Osteoblast (primary cell): ENCODE results near the gene TMEM17. TPM values are rescaled to one million over a fixed set of nuclear protein-coding genes. Genes with fewer than 3 reads are reported as not detected.

Experiments
- DNase-seq: peaks from one replicate; pipeline ENCODE4 v3.0.0; 2011; ENCODE audit warnings: low spot score, mixed read lengths; ENCODE audit not compliant: insufficient read length; ENCODE audit errors: missing footprints
- H2AFZ ChIP-seq: 2 replicates; pipeline ENCODE4 v1.6.0; 2011; ENCODE audit warnings: mild to moderate bottlenecking, low read length
- H3K27ac ChIP-seq: 2 replicates; pipeline ENCODE4 v1.5.1; 2011; ENCODE audit warnings: mild to moderate bottlenecking, low read depth, low read length, moderate library complexity
- H3K27me3 ChIP-seq: 2 replicates; pipeline ENCODE4 v1.6.0; 2012; ENCODE audit warnings: mild to moderate bottlenecking, control low read depth, inconsistent platforms, low read length, moderate library complexity; ENCODE audit not compliant: insufficient read depth
- H3K36me3 ChIP-seq: 2 replicates; pipeline ENCODE4 v1.5.1; 2011; ENCODE audit warnings: mild to moderate bottlenecking, low read length, control low read depth, moderate library complexity; ENCODE audit not compliant: insufficient read depth
- H3K4me1 ChIP-seq: 2 replicates; pipeline ENCODE4 v1.5.1; 2011; ENCODE audit warnings: mild to moderate bottlenecking, low read length, control low read depth, moderate library complexity; ENCODE audit not compliant: insufficient read depth
- H3K4me2 ChIP-seq: 2 replicates; pipeline ENCODE4 v1.6.0; 2011; ENCODE audit warnings: mild to moderate bottlenecking, low read length; ENCODE audit not compliant: insufficient read depth
- H3K4me3 ChIP-seq: fragments of 200-600 bp; sonication (generic); 3 replicates; pipeline ENCODE4 v1.5.1; 2012; ENCODE audit warnings: mild to moderate bottlenecking, low read length, inconsistent platforms; ENCODE audit not compliant: insufficient read depth
- H3K79me2 ChIP-seq: 2 replicates; pipeline ENCODE4 v1.6.0; 2012; ENCODE audit warnings: mild to moderate bottlenecking, low read length, control low read depth, inconsistent platforms; ENCODE audit not compliant: insufficient read depth
- H3K9me3 ChIP-seq: 2 replicates; pipeline ENCODE4 v1.5.1; 2011; ENCODE audit warnings: low read depth, low read length, control low read depth
- H4K20me1 ChIP-seq: 2 replicates; pipeline ENCODE4 v1.6.0; 2012; ENCODE audit warnings: mild to moderate bottlenecking, low read length, control low read depth; ENCODE audit not compliant: insufficient read depth
- total RNA-seq: library from RNA; depleted of rRNA; stranded (reverse); fragments of >200 nt; gene quantifications from 2 replicates; pipeline ENCODE4 v1.2.3, GENCODE V29; 2012
- TF ChIP-seq, protein P1 (sequence below): IDR thresholded peaks from 2 replicates; pipeline ENCODE4 v1.5.1; 2011; ENCODE audit warnings: mild to moderate bottlenecking, low read depth, low read length, moderate library complexity; ENCODE audit errors: extremely low read depth

The TMEM17 gene
- total RNA-seq, 1 donor, result 3.3 TPM

DNA sequence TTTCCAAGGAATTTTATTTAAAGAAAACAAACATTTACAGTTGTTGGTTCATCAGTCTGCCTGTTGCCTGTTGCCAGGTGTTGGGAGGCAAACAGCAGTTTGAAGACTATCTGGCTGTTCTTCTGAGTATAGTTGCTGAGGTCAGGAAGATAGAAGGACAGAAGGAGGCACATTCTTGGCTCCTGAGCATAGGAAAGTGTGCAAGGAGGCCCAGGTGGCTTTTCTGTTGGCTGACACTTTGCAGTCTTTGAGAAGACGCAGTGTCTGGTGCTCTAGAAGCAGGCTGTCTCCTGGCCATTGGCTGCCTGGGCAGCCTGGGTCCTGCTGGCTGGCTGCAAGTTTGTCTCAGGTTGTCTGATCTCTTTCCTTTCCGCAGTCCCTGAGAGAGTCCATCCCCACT is 36.4 kb downstream of the TMEM17 start:
- no peaks in the 10 kb centered on the region for H3K79me2 ChIP-seq
- H4K20me1 ChIP-seq, result no peaks in the 10 kb centered on the region
- H3K27ac ChIP-seq, result no peak overlapping the region
- H3K9me3 ChIP-seq, result no peaks in the 10 kb centered on the region
- no peaks in the 10 kb centered on the region for H3K36me3 ChIP-seq
- no peaks in the 10 kb centered on the region for H3K27me3 ChIP-seq
- no peak overlapping the region for H2AFZ ChIP-seq
- no peak for DNase-seq
- no peak overlapping the region for H3K4me2 ChIP-seq
- H3K4me1 ChIP-seq, result peaks cover 23% of the 10 kb centered on the region
- H3K4me3 ChIP-seq, result no peak overlapping the region
- TF ChIP-seq, protein P1, sequence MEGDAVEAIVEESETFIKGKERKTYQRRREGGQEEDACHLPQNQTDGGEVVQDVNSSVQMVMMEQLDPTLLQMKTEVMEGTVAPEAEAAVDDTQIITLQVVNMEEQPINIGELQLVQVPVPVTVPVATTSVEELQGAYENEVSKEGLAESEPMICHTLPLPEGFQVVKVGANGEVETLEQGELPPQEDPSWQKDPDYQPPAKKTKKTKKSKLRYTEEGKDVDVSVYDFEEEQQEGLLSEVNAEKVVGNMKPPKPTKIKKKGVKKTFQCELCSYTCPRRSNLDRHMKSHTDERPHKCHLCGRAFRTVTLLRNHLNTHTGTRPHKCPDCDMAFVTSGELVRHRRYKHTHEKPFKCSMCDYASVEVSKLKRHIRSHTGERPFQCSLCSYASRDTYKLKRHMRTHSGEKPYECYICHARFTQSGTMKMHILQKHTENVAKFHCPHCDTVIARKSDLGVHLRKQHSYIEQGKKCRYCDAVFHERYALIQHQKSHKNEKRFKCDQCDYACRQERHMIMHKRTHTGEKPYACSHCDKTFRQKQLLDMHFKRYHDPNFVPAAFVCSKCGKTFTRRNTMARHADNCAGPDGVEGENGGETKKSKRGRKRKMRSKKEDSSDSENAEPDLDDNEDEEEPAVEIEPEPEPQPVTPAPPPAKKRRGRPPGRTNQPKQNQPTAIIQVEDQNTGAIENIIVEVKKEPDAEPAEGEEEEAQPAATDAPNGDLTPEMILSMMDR, result no peak

DNA sequence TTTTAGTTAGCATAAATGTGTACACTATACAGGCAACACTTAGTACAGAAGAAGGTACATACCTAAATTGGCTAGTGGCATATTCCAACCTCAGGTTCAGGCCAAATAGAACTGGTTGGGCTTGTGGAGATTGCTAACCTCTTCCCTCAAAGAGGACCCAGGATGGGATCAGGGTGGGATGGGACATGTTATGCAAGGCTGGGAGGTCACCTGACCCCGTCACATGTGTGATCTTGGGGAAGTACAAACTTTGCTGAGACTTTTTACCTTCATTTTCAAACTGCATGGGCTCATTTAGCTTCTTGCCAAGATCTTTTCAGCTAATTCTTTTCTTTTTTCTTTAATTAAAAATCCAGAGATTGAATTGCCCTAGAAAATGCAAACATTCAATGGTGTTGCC is 36.9 kb downstream of the TMEM17 start:
- Histone ChIP-seq H3K36me3 (no peaks in the 10 kb centered on the region), H3K4me1 (peaks cover 18% of the 10 kb centered on the region), H3K9me3 (no peaks in the 10 kb centered on the region), H3K27ac (no peak overlapping the region), H3K4me3 (no peak overlapping the region), H2AFZ (no peak overlapping the region), H4K20me1 (no peaks in the 10 kb centered on the region), H3K27me3 (no peaks in the 10 kb centered on the region), H3K4me2 (no peak overlapping the region), H3K79me2 (no peaks in the 10 kb centered on the region)
- no peak for DNase-seq
- TF ChIP-seq, protein P1, result no peak

DNA sequence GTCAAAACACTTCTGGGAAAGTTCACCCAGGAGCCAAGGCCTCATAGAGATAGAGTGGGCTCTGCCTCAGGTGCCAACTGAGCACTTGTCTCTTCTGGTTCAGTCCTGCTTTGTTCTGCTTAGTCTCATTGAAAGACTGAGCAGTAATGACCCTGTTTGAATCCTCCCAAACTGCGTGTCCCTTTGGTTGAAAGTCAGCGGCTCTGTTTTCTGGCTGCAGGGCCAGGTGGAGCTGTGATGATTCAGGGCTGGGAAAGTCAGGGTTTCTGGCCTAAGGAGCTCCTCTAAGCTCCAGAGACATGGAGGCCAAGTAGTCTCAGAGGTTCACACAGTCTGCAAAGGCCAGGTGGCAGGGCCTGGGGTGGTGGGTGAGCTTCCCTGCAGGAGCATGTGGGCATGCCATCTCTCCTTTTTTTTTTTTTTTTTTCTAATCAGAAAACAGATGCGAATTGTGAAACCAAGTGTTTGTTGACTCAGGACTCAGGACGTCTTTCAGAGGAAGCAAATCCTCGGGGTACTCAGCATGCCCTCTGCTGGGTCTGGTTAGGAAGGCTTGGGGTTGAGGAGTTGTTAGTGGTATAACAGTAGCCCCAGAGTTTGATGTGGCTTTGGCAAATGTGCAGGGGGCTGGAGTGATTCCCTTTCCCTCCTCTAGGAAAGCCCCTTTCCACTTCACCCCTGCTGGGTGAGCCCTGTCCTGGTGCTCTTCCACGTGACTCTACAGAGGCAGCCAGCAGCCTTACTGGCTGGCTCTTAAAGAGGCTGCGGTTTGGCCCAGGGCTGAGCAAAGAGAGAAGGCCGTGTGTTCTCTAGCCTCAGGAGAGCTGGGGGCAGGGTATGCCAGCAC is 38.3 kb downstream of the TMEM17 start:
- Histone ChIP-seq H3K79me2 (no peaks in the 10 kb centered on the region), H3K27ac (no peak overlapping the region)
- TF ChIP-seq, protein P1, result peak; percentile 16

DNA sequence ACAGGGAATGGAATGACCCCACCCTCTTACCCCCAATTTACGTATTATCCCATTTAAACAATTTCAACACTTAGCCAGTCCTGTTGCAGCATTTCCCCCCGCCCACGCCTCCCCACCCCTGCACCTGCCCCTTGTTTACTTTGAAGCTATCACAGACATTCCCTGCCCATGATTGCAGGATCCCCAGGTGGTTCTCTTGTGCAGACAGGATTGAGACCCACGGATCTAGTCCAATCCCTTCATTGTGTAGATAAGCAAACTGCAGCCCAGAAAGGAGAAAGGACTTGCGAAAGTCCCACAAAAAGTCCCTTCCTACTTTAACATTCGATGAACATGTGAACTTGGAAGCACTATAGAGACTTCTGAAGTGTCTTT is 38.9 kb downstream of the TMEM17 start:
- Histone ChIP-seq H3K4me3 (no peak overlapping the region), H3K4me1 (peaks cover 14% of the 10 kb centered on the region), H4K20me1 (no peaks in the 10 kb centered on the region), H3K79me2 (no peaks in the 10 kb centered on the region), H3K27me3 (no peaks in the 10 kb centered on the region), H3K9me3 (no peaks in the 10 kb centered on the region), H2AFZ (no peak overlapping the region), H3K27ac (no peak overlapping the region), H3K36me3 (no peaks in the 10 kb centered on the region), H3K4me2 (no peak overlapping the region)
- DNase-seq, result no peak
- TF ChIP-seq, protein P1, result no peak

More for the DNA sequence above, 38.3 kb downstream of the TMEM17 start:
- Histone ChIP-seq H3K4me2 (no peak overlapping the region), H3K27me3 (no peaks in the 10 kb centered on the region), H2AFZ (peak overlapping the region; percentile 48), H3K36me3 (no peaks in the 10 kb centered on the region), H3K4me1 (peaks cover 17% of the 10 kb centered on the region), H3K9me3 (no peaks in the 10 kb centered on the region), H4K20me1 (no peaks in the 10 kb centered on the region), H3K4me3 (no peak overlapping the region)
- DNase-seq, result peak; percentile 90
